ENCODE results near the gene DLGAP1.
"Not testable (repeated sequence)": the region's sequence is repeated elsewhere in the genome, so short reads cannot be mapped to it uniquely, and the experiment has no call there.

DLGAP1 gene

GRCh38 chr18:4063545-4063944 is 391.6 kb downstream of the DLGAP1 start:
- DNase-seq = no peak

- no peak for DNase-seq
These were observed 394.5 kb downstream of the DLGAP1 start for GRCh38 chr18:4060427-4061281.

- DNase-seq = no peak
These were observed 396.9 kb downstream of the DLGAP1 start for GRCh38 chr18:4058179-4058578.

GRCh38 chr18:4040391-4041092 is 414.6 kb downstream of the DLGAP1 start:
- DNase-seq = no peak

GRCh38 chr18:4035521-4035920 is 419.6 kb downstream of the DLGAP1 start:
- DNase-seq = no peak

GRCh38 chr18:4034815-4035214 is 420.3 kb downstream of the DLGAP1 start:
- DNase-seq = not testable (repeated sequence)

- no peak for DNase-seq
These were observed 428.6 kb downstream of the DLGAP1 start for GRCh38 chr18:4026542-4026941.

- DNase-seq = no peak
These were observed 430.4 kb downstream of the DLGAP1 start for GRCh38 chr18:4024702-4025101.

- not testable (repeated sequence) for DNase-seq
These were observed 432.4 kb downstream of the DLGAP1 start for GRCh38 chr18:4022749-4023148.

GRCh38 chr18:4020026-4020425 is 435.1 kb downstream of the DLGAP1 start:
- no peak for DNase-seq

GRCh38 chr18:4017480-4017879 is 437.6 kb downstream of the DLGAP1 start:
- no peak for DNase-seq

- DNase-seq = no peak
These were observed 438.6 kb downstream of the DLGAP1 start for GRCh38 chr18:4016391-4017049.

GRCh38 chr18:4007846-4008245 is 447.3 kb downstream of the DLGAP1 start:
- DNase-seq = no peak

- DNase-seq = no peak
These were observed 450.8 kb downstream of the DLGAP1 start for GRCh38 chr18:4004183-4004829.

GRCh38 chr18:3998698-3999333 is 456.3 kb downstream of the DLGAP1 start:
- peak; percentile 23 for DNase-seq

GRCh38 chr18:3995476-3996102 is 459.5 kb downstream of the DLGAP1 start:
- DNase-seq = no peak

- DNase-seq = no peak
These were observed 461.0 kb downstream of the DLGAP1 start for GRCh38 chr18:3993941-3994687.

GRCh38 chr18:3985664-3986063 is 469.4 kb downstream of the DLGAP1 start:
- no peak for DNase-seq

- no peak for DNase-seq
These were observed 470.1 kb downstream of the DLGAP1 start for GRCh38 chr18:3985020-3985419.

GRCh38 chr18:3984163-3984757 is 470.8 kb downstream of the DLGAP1 start:
- no peak for DNase-seq

Measured in NCI-H226 (cell line).